GM18909 (cell line): Measurements from ENCODE around the gene FAM120B.
"Not testable (repeated sequence)": the region's sequence is repeated elsewhere in the genome, so short reads cannot be mapped to it uniquely, and the experiment has no call there.

Experiments used
- ATAC-seq: cut with Tn5 transposase; IDR thresholded peaks from one replicate; pipeline ENCODE4 v1.9.1; 2021; ENCODE audit warnings: mild to moderate bottlenecking; ENCODE audit not compliant: unreplicated experiment, poor library complexity

The FAM120B gene

DNA sequence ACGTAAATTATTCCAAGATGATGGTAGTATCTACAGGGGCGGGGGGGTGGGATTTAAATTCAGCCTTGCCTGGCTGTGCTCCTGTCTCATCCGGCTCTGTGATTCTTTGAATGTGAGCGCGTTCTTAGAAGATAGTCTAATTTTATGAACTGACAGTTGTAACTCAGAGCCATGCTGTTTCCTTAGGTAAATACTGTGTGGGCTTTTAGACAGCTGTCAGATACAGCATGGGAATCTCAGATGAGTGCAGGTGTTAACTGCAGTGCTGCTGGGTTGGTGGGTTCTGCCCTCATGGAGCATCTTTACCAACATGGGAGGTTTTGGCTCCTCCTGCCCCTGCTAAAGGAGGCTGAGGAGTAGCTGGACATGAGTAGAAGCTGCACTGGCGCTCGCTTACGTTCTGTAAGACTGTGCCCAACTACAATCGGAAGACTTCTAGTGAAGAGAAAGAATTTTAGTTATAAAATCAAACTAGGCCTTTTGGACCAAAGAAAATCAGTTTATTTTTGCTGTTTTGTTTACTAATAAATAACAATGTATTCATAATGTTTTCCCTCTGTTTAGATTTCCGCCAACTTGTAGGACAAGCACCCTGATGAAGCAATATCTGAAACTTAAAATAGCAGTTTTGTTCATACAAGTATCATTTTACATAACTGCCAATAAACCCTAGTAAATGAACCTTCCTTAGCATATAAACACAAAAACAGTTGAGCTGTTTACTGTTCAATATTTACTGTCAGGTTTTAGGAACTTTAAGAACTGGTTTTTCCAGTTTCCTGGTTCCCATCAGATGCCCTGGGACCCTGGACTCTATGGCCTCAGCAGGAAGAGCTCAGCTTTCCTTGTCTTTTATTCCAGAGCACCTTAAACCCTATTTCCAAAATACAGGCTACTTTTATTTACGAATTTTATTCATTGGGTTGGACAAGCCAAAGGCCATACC lies 66.1 kb downstream of the FAM120B start:
- ATAC-seq: no peak

DNA sequence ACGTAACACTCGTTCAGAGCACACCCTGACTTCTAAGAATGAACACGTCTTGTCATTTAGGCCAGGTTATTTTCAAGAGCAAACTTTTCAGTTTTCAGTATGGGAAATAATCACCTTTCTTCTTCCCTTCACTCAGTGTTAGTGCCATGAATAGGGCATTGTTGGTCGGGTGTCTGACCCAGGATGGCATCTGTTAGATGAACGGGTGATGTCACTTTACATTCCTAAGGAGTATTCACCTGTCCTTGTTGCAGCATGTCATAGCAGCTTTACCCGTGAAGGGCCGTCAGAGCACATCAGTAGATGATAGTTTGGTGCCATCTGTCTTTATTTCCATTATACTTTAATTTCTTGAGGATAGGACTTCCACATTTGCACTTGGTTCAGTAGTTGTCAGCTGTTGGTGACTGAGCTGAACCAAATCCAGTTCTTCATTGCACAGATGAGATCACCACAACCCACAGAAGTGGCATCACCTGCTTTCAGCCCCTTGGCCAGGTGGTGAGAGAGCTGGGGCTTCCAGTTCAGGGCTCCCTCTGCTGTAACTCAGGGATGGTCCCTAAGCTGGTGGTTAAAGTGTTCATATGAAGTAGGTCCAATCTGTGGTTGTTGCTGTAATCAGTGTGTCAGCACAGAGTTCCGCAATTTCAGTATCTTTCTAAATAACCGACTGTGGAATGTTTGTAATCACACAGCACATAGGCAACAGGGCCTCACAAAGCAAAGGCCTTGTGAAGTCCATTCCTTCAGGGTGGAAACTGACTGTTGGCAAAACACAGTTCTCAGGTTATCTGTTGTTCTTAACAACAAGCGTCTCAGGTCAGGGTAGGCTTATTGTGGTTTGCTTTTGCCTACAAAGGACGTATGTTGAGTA lies 68.2 kb downstream of the FAM120B start:
- no peak for ATAC-seq

DNA sequence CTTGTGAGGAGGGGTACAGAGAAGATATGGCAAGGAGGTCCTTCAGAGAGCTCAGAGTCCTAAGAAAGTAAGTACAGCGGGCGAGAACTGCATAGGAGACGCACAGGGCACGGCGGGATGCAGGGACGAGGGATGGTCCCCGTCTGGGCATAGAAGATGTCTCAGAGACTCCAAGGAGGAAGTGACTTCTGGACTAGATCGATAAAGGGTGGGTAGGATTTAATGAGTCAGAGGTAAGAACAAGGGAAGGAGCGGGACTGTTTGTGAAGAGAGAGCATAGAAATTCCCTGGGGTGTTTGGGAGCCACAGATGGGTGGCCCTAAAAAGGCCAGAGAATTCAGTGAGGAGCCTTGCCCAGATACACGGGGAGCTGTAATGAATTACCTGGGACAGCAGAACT lies 69.1 kb downstream of the FAM120B start:
- no peak for ATAC-seq

DNA sequence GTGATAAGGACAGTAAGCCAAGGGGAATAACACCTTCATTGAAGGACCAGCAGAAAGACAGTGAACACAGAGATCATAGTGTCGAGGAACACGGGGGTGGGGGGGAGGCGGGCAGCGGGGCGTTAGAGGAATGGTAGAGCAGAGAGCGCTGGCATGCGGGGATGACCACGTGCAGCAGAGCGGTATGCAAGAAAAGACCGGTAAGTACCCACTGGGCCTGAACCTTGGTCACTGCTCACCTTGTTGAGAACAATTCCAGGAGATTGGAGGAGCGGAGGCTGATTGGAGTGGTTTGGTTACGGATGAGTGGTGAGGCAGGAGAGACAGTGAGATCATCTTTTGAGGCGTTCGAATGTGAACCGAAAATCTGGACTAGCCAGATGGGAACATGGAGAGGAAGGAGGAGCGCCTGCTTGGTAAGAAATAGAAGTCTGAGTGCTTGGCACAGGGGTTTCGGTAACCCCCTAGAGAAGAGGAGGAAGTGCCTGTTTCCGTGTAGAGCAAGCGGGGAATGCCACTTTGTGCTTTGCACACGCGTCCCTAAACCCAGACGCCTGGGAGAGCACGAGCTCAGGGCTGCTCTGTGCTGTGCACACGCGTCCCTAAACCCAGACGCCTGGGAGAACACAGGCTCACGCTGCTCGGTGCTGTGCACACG lies 70.0 kb downstream of the FAM120B start:
- ATAC-seq: no peak

DNA sequence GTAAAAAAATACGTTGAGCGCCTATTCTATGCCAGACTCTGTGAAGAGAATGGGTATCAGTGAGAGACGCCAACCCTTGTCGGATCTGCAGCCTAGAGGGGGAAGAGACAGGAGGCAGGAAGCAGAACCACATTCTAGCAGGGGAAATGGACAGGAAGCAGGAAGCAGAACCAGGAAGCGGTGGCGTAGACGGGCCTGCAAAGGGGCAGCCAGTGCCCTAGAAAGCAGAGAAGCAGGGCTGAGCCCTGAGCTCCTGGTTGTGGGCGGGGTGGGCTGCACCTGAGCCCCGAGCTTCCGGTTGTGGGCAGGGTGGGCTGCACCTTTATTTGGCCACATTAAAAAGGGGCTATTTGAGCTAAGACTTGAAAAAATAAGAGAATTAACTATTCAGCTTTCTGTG lies 71.9 kb downstream of the FAM120B start:
- no peak for ATAC-seq

DNA sequence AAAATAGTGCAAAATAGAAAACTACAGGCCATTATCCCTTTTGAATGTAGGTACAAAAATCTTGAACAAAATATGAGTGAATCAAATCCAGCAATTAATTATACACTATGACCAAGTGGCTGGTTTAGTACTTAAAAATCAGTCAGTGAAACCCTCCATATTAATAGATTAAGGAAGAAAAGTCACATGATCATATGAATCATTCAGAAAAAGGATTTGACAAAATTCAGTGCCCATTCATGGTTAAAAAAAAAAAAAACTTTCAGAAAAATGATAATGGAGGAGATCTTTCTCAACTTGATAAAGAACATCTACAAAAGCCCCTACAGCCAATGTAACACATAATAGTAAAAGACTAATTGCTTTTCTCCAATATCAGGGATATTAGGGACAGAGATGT lies 75.0 kb downstream of the FAM120B start:
- ATAC-seq: no peak

DNA sequence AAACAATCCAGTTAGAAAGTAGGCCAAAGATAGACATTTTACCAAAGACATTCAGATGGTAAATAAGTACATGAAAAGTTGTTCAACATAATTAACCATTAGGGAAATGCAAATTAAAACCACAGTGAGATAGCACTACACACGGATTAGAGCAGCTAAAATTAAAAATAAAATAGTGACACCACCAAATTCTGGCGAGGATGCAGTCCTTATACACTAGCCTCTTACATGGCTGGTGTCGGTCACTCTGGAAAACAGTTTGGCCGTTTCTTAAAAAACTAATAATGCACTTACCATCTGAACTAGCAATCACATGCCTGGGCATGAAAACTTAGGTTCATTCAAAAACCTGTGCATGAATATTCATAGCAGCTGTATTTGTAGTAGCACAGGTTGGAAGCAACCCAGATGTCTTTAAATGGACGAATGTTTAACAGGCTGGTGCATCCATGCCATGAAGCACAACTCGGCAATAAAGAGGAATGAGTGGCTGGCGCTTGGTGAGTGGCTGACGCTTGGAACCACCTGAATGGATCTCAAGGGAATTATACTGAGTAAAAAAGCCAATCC lies 77.0 kb downstream of the FAM120B start:
- ATAC-seq: no peak

DNA sequence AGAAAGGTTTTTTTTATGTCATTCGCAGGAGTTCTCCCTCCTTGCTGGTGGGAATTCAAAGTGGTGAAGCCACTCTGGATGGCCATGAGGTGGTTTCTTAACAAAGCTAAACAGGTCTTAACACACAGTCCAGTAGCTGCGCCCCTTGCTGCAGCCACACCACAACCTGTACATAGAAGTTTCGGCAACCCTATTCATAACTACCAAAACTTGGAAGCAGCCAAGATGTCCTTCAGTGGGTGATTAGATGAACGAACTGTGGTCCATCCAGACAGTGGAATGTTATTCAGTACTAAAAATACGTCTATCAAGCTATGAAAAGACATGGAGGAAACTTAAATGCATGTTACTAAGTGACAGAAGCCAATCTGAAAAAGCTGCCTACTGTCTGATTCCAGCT lies 78.9 kb downstream of the FAM120B start:
- no peak for ATAC-seq

DNA sequence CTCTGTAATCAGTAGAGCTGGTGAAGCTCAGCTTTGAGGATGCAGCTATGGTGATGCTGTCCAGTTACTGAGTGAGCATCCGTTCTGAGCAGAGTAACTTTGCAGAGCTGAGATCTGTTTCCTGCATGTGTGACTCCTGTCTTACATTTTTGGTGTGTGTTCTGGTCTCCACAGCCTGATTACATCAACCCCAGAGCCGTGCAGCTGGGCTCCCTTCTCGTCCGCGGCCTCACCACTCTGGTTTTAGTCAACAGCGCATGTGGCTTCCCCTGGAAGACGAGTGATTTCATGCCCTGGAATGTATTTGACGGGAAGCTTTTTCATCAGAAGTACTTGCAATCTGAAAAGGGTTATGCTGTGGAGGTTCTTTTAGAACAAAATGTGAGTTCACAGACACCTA lies 81.6 kb downstream of the FAM120B start:
- no peak for ATAC-seq

DNA sequence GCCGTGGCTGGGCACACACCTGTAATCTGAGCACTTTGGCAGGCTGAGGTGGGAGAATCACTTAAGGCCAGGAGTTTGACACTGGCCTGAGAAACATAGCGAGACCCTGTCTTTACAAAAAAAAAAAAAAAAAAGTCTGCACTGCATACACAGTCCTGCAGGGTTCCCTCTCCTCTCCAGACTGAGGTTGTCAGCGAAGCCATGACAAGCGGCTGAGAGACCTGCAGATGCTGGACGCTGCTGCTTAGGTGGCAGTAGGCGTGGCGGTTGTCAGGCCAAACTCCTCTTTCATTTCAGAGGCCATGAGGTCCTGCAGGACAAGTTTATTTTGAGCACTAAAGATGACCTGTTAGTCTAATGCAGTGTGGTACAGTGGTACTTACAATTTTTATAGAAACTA lies 86.5 kb downstream of the FAM120B start:
- ATAC-seq: no peak

DNA sequence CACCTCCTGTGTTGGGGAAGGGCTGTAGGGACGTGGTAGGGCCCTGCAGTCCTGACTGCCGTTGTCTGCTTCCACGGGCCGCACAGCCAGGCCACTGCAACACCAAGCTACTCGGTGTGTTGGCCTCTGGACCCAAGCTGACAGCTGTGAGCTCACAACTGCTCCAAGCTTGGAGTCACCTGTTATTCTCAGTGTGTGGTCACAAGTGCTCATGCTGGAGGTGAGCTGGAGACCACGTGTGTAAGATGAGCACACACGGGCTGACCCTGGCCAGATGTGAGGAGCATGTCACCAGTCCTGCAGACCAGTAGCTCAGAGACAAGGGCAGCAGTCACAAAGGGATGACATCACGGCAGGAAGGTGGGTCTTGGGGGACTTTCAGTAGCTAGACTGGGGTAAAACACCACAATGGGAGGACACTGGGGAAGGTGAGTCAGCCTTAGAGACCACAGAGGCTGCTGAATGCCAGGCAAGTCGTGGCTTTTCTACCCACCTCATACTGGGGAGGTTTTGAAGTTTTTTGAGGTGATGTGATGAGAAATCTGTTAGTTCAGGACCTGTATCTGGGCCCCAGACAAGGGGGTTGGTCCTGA lies 87.3 kb downstream of the FAM120B start:
- ATAC-seq: no peak

DNA sequence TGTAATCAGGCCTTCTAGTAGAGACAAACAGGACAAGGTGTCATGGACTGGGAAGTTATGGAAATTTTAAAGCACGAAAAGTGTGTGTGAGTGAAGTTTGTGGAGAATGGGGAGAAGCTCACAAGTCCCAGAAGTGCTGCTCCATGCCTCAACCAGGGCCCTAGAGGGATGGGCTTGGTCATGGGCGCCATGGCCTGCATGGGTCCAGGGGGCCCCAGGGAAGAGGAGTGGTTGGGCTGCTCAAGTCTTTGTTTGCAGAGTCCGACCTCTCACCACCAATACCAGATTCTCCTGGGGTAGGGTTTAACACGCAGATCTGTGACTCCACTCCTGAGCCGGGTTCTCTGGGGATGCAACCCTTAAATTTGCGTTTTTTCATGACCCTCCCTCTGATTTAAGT lies 88.4 kb downstream of the FAM120B start:
- ATAC-seq: no peak

DNA sequence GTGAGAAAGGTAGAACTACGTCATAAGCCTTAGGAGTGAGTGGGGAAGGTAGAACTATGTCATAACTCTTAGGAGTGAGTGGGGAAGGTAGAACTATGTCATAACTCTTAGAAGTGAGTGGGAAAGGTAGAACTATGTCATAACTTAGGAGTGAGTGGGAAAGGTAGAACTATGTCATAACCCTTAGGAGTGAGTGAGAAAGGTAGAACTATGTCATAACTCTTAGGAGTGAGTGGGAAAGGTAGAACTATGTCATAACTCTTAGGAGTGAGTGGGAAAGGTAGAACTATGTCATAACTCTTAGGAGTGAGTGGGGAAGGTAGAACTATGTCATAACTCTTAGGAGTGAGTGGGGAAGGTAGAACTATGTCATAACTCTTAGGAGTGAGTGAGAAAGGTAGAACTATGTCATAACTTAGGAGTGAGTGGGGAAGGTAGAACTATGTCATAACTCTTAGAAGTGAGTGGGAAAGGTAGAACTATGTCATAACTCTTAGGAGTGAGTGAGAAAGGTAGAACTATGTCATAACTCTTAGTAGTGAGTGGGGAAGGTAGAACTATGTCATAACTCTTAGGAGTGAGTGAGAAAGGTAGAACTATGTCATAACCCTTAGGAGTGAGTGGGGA lies 92.3 kb downstream of the FAM120B start:
- not testable (repeated sequence) for ATAC-seq

DNA sequence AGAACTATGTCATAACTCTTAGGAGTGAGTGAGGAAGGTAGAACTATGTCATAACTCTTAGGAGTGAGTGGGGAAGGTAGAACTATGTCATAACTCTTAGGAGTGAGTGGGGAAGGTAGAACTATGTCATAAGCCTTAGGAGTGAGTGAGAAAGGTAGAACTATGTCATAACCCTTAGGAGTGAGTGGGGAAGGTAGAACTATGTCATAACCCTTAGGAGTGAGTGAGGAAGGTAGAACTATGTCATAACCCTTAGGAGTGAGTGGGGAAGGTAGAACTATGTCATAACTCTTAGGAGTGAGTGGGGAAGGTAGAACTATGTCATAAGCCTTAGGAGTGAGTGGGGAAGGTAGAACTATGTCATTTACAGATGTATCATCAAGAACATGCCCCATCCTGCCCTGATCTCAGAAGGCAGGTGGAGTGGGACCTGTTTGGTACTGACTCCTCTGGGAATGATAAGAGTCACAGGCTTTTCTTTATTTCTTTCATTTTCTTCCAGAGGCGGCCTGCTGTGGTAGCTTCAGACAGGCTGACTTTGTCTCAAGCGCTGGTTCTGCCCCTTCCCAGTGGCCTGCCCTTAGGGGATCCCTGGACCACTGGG lies 93.5 kb downstream of the FAM120B start:
- not testable (repeated sequence) for ATAC-seq

DNA sequence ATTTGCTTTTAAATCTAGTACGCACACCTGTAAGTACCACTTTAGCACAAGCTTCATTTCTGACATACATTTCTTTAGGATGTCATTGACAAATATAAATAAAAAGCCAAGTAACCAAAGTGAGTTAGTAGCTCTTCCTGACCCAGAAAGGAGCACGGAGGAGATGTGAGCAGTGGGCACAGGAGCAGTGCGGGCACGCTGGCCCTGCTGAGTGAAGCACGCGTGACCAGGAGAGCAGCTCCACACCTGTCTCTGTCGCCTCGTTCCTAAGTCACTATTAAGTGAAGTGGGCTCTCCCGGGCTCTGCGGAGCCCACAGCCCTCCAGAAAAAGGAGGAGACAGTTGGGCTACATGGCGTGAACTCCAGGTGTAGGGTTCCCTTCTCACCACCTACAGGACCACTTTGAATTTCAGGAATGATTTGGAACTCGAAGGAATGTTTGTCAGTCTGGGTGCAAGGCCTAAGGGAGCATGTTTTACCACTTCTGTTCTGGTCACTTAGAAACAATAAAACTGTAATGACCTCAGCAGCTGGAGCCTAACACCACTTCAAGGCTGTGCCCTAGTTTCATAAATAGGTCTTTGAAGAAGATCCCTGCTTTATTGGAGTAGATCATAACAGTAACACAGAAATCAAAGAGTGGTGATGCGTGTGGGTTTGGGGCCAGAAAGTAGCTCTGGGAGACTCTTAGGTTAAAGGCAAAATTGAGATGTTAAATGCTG lies 95.9 kb downstream of the FAM120B start:
- ATAC-seq: no peak

DNA sequence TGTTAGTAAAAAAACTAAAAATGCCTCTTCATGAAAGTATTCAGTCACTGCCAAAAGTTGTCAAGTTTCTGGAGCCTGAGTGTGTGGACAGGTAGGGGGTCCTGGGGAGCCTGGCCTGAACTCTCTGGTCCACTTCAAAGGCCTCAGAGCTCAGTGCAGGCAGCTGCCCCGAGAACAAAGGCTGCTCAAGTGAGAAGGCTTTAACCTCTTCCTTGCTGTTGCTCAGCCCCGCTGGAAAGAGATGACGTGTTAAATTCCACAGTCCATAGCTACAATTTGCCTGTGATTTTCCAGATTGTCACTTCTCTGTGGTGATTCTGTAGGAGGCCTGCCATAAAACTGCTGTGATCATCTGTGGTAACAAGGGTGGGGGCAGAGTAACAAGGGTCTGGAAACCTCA lies 96.9 kb downstream of the FAM120B start:
- ATAC-seq: no peak

DNA sequence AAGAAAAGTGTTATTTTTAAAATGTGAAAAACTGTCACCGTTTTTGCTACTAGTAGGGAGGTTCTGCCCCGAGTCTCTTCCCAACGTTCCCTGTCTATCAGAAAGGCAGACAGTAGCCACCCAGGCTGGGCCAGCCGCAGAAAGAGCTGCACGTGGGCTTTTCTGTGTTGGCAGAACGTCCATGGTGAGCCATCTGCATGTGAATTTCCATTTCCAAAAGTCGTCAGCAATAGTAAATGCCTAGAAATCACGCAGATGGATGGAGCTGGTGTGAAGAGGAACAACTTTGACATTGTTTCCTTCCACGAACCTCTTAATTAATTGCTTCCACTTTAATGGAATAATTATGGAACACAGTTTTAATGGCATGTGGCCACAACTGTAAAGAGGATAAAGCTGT lies 97.5 kb downstream of the FAM120B start:
- ATAC-seq: no peak

DNA sequence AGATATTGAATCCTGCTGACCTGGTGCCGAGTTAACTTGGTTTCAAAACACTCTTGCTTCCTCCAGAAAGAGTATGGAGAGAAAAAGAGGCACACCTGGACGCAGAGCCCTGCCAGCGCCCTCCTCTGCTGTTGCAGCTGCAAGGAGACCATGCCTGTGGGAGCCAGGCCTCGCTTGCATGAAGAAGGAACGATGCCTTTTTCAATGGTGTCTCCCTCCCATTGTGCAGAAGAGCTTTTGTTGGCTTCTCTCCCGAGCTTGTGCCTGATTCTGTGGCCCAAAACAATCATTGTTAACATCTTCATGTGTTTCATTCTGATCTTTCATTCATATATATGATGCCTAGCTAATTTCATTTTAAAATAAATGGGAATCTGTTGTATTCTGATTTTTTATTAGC lies 98.1 kb downstream of the FAM120B start:
- ATAC-seq: no peak
